SU-DHL-6 (cell line): ENCODE measurements around the gene NEDD4.

Source experiments
- CTCF ChIP-seq: fragments of 200-600 bp; sonication (generic); IDR thresholded peaks from one replicate; pipeline ENCODE4 v1.5.1; 2017; ENCODE audit warnings: antibody characterized with exemption, mild to moderate bottlenecking, low read length, moderate library complexity; ENCODE audit not compliant: insufficient read depth, poor library complexity, severe bottlenecking
- EZH2phosphoT487 ChIP-seq: fragments of 200-600 bp; sonication (generic), shearing (Covaris generic); conservative IDR thresholded peaks from 2 replicates; pipeline ENCODE4 v1.6.1; 2018; ENCODE audit warnings: mild to moderate bottlenecking, antibody characterized with exemption, low read length, moderate library complexity, mixed read lengths

GRCh38 chr15:55891196-55891595, 102.2 kb downstream of the NEDD4 start:
- TF ChIP-seq CTCF (no peak), EZH2phosphoT487 (no peak)
